Sigmoid colon (tissue), 4 donors: ENCODE data around the gene PTPN20.

Source experiments
- EP300 ChIP-seq, 4 donors: sonication (generic); formaldehyde crosslinking; IDR thresholded peaks; one replicate each; pipeline ENCODE4 v1.6.1; 2017; ENCODE audit warnings: antibody characterized with exemption in 4 of 4
- POLR2A ChIP-seq, 2 donors: fragments of 450-650 bp; IDR thresholded peaks; one replicate each; pipeline ENCODE4 v1.6.1; 2016; ENCODE audit warnings: antibody characterized with exemption in 2 of 2, mild to moderate bottlenecking in 2 of 2, moderate library complexity in 2 of 2
- POLR2AphosphoS5 ChIP-seq, 4 donors: sonication (generic); formaldehyde crosslinking; IDR thresholded peaks; one replicate each; pipeline ENCODE4 v1.6.1; 2017; ENCODE audit warnings: antibody characterized with exemption in 4 of 4
- TF ChIP-seq, protein P1 (sequence below), 4 experiments: fragments of 450-650 bp in 3 of 4; fragments of 200-600 bp in 1 of 4; IDR thresholded peaks; one replicate each; pipeline ENCODE4 v1.5.1; 2016 to 2019; ENCODE audit warnings: antibody characterized with exemption in 4 of 4, mild to moderate bottlenecking in 3 of 4, moderate library complexity in 2 of 4

GRCh38 chr10:47051741-47052238, 140.6 kb downstream of the PTPN20 start:
- TF ChIP-seq, protein P1, sequence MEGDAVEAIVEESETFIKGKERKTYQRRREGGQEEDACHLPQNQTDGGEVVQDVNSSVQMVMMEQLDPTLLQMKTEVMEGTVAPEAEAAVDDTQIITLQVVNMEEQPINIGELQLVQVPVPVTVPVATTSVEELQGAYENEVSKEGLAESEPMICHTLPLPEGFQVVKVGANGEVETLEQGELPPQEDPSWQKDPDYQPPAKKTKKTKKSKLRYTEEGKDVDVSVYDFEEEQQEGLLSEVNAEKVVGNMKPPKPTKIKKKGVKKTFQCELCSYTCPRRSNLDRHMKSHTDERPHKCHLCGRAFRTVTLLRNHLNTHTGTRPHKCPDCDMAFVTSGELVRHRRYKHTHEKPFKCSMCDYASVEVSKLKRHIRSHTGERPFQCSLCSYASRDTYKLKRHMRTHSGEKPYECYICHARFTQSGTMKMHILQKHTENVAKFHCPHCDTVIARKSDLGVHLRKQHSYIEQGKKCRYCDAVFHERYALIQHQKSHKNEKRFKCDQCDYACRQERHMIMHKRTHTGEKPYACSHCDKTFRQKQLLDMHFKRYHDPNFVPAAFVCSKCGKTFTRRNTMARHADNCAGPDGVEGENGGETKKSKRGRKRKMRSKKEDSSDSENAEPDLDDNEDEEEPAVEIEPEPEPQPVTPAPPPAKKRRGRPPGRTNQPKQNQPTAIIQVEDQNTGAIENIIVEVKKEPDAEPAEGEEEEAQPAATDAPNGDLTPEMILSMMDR (IDR thresholded peaks at IDR 0.05) = no peak
- TF ChIP-seq POLR2A (IDR thresholded peaks at IDR 0.05) (no peak), POLR2AphosphoS5 (IDR thresholded peaks at IDR 0.05) (no peak), EP300 (IDR thresholded peaks at IDR 0.05) (no peak)
